Measurements from ENCODE around the gene GOLGA8N. TPM values are rescaled to one million over a fixed set of nuclear protein-coding genes. Genes with fewer than 3 reads are reported as not detected.
A peak's percentile ranks its signal among the peaks of the same experiment; 100 is the strongest.
"Not testable (repeated sequence)": the region's sequence is repeated elsewhere in the genome, so short reads cannot be mapped to it uniquely, and the experiment has no call there.

GOLGA8N gene
- total RNA-seq, 1 experiment from 2014 or later = 0.41 TPM

DNA sequence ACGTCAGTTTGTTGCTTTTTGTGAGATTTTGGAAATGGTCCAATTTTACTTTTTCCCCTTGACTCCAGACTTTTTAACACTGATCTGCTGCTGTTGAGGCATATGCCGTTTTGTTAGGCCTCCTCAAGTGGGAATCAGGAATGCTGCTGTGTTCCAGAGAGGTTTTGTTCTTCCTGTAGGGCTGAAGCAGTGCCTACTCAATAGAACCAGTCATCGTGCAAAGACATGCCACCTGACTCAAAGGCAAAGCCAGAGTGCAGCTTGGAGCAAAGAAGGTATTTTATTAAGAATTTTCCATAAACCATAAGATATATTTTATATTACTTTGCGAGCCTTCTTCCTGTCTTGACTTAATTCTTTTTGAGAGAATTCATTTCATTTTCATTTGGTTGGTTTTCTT lies 7.4 kb upstream of the GOLGA8N start:
- H3K4me1 ChIP-seq; H3K27me3 ChIP-seq (replicated peaks; ENCODE audit: control insufficient read depth, insufficient read depth, low read length); H3K27ac Mint-ChIP-seq (ENCODE audit: unreplicated experiment); H3K9me3 Mint-ChIP-seq (ENCODE audit: unreplicated experiment); H3K4me3 Mint-ChIP-seq (ENCODE audit: unreplicated experiment); H3K36me3 Mint-ChIP-seq (ENCODE audit: insufficient read depth, unreplicated experiment); CTCF ChIA-PET; H3K9me3 ChIP-seq; POLR2A ChIA-PET; H3K4me3 ChIP-seq (ENCODE audit: low read depth, low read length); H3K4me1 Mint-ChIP-seq (ENCODE audit: low read depth, unreplicated experiment); BruUV-seq (replicated peaks); H3K36me3 ChIP-seq (ENCODE audit: control insufficient read depth, insufficient read depth, low read length); intact Hi-C loops (cut with micrococcal nuclease; ENCODE audit: unreplicated experiment); H3K27me3 Mint-ChIP-seq (ENCODE audit: insufficient read depth, unreplicated experiment); DNase-seq: not testable (repeated sequence)

DNA sequence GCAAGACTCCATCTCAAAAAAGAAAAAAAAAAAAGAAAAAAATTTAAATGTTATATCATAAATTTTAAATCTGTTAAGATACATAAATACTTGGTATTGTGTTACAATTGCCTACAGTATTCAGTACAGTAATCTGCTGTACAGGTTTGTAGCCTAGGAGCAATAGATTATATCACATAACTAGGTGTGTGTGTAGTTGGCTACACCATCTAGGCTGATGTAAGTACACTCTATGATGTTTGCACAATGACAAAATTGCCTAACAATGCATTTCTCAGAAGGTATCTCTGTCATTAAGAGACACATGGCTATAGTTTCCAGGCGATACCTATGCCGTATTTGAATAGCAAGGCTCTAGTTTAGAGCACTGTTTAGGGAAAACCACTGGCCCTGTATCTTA lies 16.3 kb downstream of the GOLGA8N start:
- H3K27me3 Mint-ChIP-seq (ENCODE audit: insufficient read depth, unreplicated experiment); BruUV-seq (replicated peaks); H3K4me3 Mint-ChIP-seq (ENCODE audit: unreplicated experiment); POLR2A ChIA-PET; intact Hi-C loops (cut with micrococcal nuclease; ENCODE audit: unreplicated experiment); CTCF ChIA-PET; H3K4me1 ChIP-seq; H3K27me3 ChIP-seq (replicated peaks; ENCODE audit: control insufficient read depth, insufficient read depth, low read length); H3K27ac Mint-ChIP-seq (ENCODE audit: unreplicated experiment); H3K4me3 ChIP-seq (ENCODE audit: low read depth, low read length); H3K36me3 Mint-ChIP-seq (ENCODE audit: insufficient read depth, unreplicated experiment); DNase-seq; H3K4me1 Mint-ChIP-seq (ENCODE audit: low read depth, unreplicated experiment); H3K36me3 ChIP-seq (ENCODE audit: control insufficient read depth, insufficient read depth, low read length); H3K9me3 ChIP-seq; H3K9me3 Mint-ChIP-seq (ENCODE audit: unreplicated experiment): not testable (repeated sequence)

DNA sequence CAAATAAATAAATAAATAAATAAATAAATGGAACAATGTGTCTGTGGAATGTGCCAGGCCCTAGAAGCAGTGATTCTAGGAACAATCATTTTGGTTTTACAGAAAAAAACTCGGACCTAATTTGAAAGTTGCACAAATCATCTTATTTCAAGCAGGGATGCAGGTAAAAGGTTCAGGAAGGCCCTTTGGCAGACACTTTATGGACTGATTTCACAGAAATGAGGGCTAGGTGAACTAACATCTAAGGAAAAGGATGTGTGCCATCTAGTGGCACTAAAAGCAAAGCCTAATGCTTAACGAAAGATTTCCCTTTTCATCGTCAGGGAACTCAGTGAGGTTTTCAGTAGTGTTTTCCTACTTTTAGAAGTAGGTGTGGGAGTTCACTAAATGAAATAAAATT lies 17.5 kb downstream of the GOLGA8N start:
- H3K4me1 Mint-ChIP-seq (ENCODE audit: low read depth, unreplicated experiment); H3K27me3 Mint-ChIP-seq (ENCODE audit: insufficient read depth, unreplicated experiment); CTCF ChIA-PET; H3K27ac Mint-ChIP-seq (ENCODE audit: unreplicated experiment); H3K4me3 Mint-ChIP-seq (ENCODE audit: unreplicated experiment); H3K4me3 ChIP-seq (ENCODE audit: low read depth, low read length); BruUV-seq (replicated peaks); H3K27me3 ChIP-seq (replicated peaks; ENCODE audit: control insufficient read depth, insufficient read depth, low read length); H3K4me1 ChIP-seq; H3K36me3 Mint-ChIP-seq (ENCODE audit: insufficient read depth, unreplicated experiment); H3K9me3 Mint-ChIP-seq (ENCODE audit: unreplicated experiment); H3K36me3 ChIP-seq (ENCODE audit: control insufficient read depth, insufficient read depth, low read length); POLR2A ChIA-PET; intact Hi-C loops (cut with micrococcal nuclease; ENCODE audit: unreplicated experiment); H3K9me3 ChIP-seq: not testable (repeated sequence)
- DNase-seq = peak in 1 of 2 experiments; percentile 44

DNA sequence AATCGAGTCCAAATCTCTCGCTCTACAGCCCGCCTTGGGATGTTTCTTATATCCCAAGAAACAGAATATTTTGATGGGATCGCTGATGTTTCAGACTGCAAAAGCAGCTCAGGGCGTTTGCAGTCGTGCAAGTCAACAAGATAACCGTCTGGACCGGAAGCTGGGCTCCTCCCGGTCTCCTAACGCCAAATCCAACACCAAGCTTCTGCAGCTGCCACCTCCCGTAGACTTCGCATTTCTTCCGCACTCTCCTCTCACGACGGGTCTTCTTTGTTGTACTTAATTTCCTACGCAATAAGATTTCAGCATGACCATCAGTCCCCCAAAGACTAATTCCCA lies 21.4 kb downstream of the GOLGA8N start:
- Mint-ChIP-seq H3K36me3 (ENCODE audit: insufficient read depth, unreplicated experiment) (peaks cover 11% of the 10 kb centered on the region), H3K27ac (ENCODE audit: unreplicated experiment) (peak overlapping the region; percentile 89), H3K4me3 (ENCODE audit: unreplicated experiment) (peak overlapping the region; percentile 87)
- CTCF ChIA-PET; intact Hi-C loops (cut with micrococcal nuclease; ENCODE audit: unreplicated experiment); H3K9me3 Mint-ChIP-seq (ENCODE audit: unreplicated experiment); H3K36me3 ChIP-seq (ENCODE audit: control insufficient read depth, insufficient read depth, low read length); H3K27me3 ChIP-seq (replicated peaks; ENCODE audit: control insufficient read depth, insufficient read depth, low read length); H3K4me1 Mint-ChIP-seq (ENCODE audit: low read depth, unreplicated experiment); H3K27me3 Mint-ChIP-seq (ENCODE audit: insufficient read depth, unreplicated experiment); H3K4me1 ChIP-seq; H3K9me3 ChIP-seq: not testable (repeated sequence)
- BruUV-seq (replicated peaks) = TSS peak; percentile 82
- peak overlapping the region; percentile 83 for H3K4me3 ChIP-seq (ENCODE audit: low read depth, low read length)
- peak; percentile 42 to 59 for DNase-seq
- POLR2A ChIA-PET = interaction anchor here (0.6 kb wide), 1 partner anchor 1989 kb away, joined by 8 read pairs; the partner anchor contains the start of gene ARHGAP11B

DNA sequence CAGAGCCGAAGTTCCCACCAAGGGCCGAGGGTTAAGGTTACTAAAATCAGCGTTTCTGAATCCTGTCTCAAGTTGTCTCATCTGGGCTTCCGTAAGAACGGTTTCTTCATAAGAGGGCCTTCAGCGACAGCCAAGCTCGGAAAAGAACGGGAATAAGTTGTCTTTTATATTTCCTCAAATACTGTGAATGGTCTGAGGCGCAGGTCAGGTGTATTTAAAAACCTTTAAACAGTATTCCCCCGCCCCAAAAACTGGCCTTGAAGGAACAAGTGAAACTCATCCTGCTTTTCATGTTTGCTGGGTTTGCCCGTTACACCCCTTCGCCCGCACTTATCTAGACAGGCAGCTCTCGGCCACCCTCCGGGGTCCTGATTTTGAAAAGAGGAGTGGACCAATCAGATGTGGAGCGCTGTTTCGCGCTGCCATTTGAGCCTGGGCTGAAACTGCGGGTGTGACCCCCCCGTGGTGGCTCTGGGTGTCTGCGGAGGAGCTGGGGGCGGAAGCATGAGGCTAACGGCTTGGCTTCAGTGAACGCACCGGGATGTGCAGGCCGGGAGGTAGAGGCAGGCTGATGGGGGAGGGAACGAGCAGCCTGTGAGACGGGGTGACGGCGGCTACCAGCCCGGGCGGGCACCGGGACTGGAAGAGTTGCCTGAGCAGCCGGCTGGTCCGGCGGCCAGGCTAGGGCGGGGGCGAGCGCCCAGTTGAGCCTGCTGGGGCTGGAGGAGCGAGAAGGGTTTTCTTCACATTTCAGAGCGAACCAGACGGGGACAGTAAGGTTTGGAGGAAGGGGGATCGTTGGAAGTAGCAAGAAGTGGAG lies 22.0 kb downstream of the GOLGA8N start, which contains the start of gene ARHGAP11A:
TSS of gene ARHGAP11A (plus strand) at position 454 of the 820 bp plus-strand sequence. CDS start 708 bp downstream, outside the sequence.
- BruUV-seq (replicated peaks); H3K27me3 Mint-ChIP-seq (ENCODE audit: insufficient read depth, unreplicated experiment); H3K36me3 ChIP-seq (ENCODE audit: control insufficient read depth, insufficient read depth, low read length); intact Hi-C loops (cut with micrococcal nuclease; ENCODE audit: unreplicated experiment); H3K9me3 ChIP-seq; H3K4me1 ChIP-seq; H3K4me1 Mint-ChIP-seq (ENCODE audit: low read depth, unreplicated experiment); CTCF ChIA-PET; H3K27me3 ChIP-seq (replicated peaks; ENCODE audit: control insufficient read depth, insufficient read depth, low read length); H3K9me3 Mint-ChIP-seq (ENCODE audit: unreplicated experiment): not testable (repeated sequence)
- Mint-ChIP-seq H3K36me3 (ENCODE audit: insufficient read depth, unreplicated experiment) (peaks cover 16% of the 10 kb centered on the region), H3K4me3 (ENCODE audit: unreplicated experiment) (peak within 1 kb of the TSS; percentile 87), H3K27ac (ENCODE audit: unreplicated experiment) (peak within 1 kb of the TSS; percentile 89)
- DNase-seq = peak; percentile 92
- peak within 1 kb of the TSS; percentile 83 for H3K4me3 ChIP-seq (ENCODE audit: low read depth, low read length)
- POLR2A ChIA-PET = interaction anchor here (0.6 kb wide), 1 partner anchor 1989 kb away, joined by 8 read pairs; the partner anchor contains the start of gene ARHGAP11B

DNA sequence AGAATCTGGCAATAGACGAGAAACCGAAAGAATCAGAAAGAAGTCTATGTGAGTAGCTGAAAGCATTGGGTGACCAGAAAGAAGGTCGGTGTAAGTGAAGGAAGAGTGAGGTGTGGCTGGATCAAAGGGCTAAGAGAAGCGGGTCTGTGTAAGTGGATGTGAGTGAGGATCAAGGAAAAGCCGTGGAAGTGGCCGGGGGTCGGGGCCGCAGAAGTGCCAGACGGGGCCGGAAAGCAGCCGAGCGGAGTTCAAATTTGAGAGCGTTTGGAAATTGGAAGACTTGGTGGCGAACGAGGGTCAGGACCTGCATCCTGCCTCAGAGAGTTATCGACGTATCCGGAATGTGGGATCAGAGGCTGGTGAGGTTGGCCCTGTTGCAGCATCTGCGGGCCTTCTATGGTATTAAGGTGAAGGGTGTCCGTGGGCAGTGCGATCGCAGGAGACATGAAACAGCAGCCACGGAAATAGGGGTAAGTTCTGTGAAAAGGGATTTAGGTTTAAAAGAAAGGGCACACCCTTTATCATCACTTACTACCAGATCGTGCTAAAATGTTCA lies 22.7 kb downstream of the GOLGA8N start:
- H3K4me1 ChIP-seq; H3K36me3 ChIP-seq (ENCODE audit: control insufficient read depth, insufficient read depth, low read length); POLR2A ChIA-PET; H3K4me1 Mint-ChIP-seq (ENCODE audit: low read depth, unreplicated experiment); intact Hi-C loops (cut with micrococcal nuclease; ENCODE audit: unreplicated experiment); H3K9me3 Mint-ChIP-seq (ENCODE audit: unreplicated experiment); CTCF ChIA-PET; H3K27me3 ChIP-seq (replicated peaks; ENCODE audit: control insufficient read depth, insufficient read depth, low read length); H3K9me3 ChIP-seq; H3K27me3 Mint-ChIP-seq (ENCODE audit: insufficient read depth, unreplicated experiment): not testable (repeated sequence)
- peaks cover 17% of the 10 kb centered on the region for H3K36me3 Mint-ChIP-seq (ENCODE audit: insufficient read depth, unreplicated experiment)
- peak overlapping the region; percentile 87 for H3K4me3 Mint-ChIP-seq (ENCODE audit: unreplicated experiment)
- peak; percentile 30 to 43 for DNase-seq
- peak overlapping the region; percentile 83 for H3K4me3 ChIP-seq (ENCODE audit: low read depth, low read length)
- TSS peak; percentile 70 for BruUV-seq (replicated peaks)
- peak overlapping the region; percentile 89 for H3K27ac Mint-ChIP-seq (ENCODE audit: unreplicated experiment)
